ENCODE data around the gene CAMK1D.
A peak's percentile ranks its signal among the peaks of the same experiment; 100 is the strongest.

Gene CAMK1D

GRCh38 chr10:12801214-12802087 lies 452.1 kb downstream of the CAMK1D start:
- DNase-seq, result no peak

- no peak for DNase-seq
Observed at GRCh38 chr10:12803776-12804175, 454.4 kb downstream of the CAMK1D start.

- no peak for DNase-seq
Observed at GRCh38 chr10:12806228-12807095, 457.1 kb downstream of the CAMK1D start.

GRCh38 chr10:12807096-12807755 lies 457.9 kb downstream of the CAMK1D start:
- DNase-seq, result no peak

- no peak for DNase-seq
Observed at GRCh38 chr10:12808014-12808613, 458.8 kb downstream of the CAMK1D start.

GRCh38 chr10:12810046-12810445 lies 460.7 kb downstream of the CAMK1D start:
- DNase-seq, result peak; percentile 12

GRCh38 chr10:12811826-12812225 lies 462.5 kb downstream of the CAMK1D start:
- no peak for DNase-seq

GRCh38 chr10:12812571-12812970 lies 463.2 kb downstream of the CAMK1D start:
- DNase-seq, result no peak

- DNase-seq, result no peak
Observed at GRCh38 chr10:12814166-12814565, 464.8 kb downstream of the CAMK1D start.

GRCh38 chr10:12819071-12819470 lies 469.7 kb downstream of the CAMK1D start:
- DNase-seq, result no peak

GRCh38 chr10:12819656-12820055 lies 470.3 kb downstream of the CAMK1D start:
- DNase-seq, result no peak

GRCh38 chr10:12822126-12822892 lies 473.0 kb downstream of the CAMK1D start:
- no peak for DNase-seq

GRCh38 chr10:12822893-12823170 lies 473.5 kb downstream of the CAMK1D start:
- no peak for DNase-seq

GRCh38 chr10:12823328-12823727 lies 474.0 kb downstream of the CAMK1D start:
- no peak for DNase-seq

GRCh38 chr10:12825260-12825849 lies 476.0 kb downstream of the CAMK1D start:
- no peak for DNase-seq

- DNase-seq, result no peak
Observed at GRCh38 chr10:12826800-12827372, 477.5 kb downstream of the CAMK1D start.

- DNase-seq, result no peak
Observed at GRCh38 chr10:12828736-12829135, 479.4 kb downstream of the CAMK1D start.

- no peak for DNase-seq
Observed at GRCh38 chr10:12829831-12830390, 480.6 kb downstream of the CAMK1D start.

- no peak for DNase-seq
Observed at GRCh38 chr10:12832096-12832495, 482.7 kb downstream of the CAMK1D start.

- no peak for DNase-seq
Observed at GRCh38 chr10:12833451-12833850, 484.1 kb downstream of the CAMK1D start.

- no peak for DNase-seq
Observed at GRCh38 chr10:12834116-12834665, 484.8 kb downstream of the CAMK1D start.
